Endothelial cell of umbilical vein (primary cell): ENCODE results near the gene POU2F3. TPM values are rescaled to one million over a fixed set of nuclear protein-coding genes. Genes with fewer than 3 reads are reported as not detected.

Source experiments
- BruUV-seq: library from RNA; stranded (reverse); fragments of 400-500 nt; replicated peaks from 2 replicates; lab custom pipeline; 2021; lab: Mats Ljungman, UMichigan
- CTCF ChIA-PET: fragments of 300-600, 350-600 bp; sonication (Branson Sonifier 250); formaldehyde crosslinking; loops from one replicate; lab custom pipeline; 2021; ENCODE audit warnings: antibody characterized with exemption, inconsistent platforms; lab: Charles Lee
- POLR2A ChIA-PET: fragments of 300-600, 350-600 bp; sonication (Branson Sonifier 250); formaldehyde crosslinking; loops from one replicate; lab custom pipeline; 2021; ENCODE audit warnings: antibody characterized with exemption, inconsistent platforms; lab: Charles Lee
- DNase-seq: peaks from one replicate; pipeline ENCODE4 v3.0.0-alpha.2; 2011; ENCODE audit warnings: low read depth, low spot score
- FAIRE-seq: peaks from 2 replicates; lab custom pipeline; 2011; peaks lifted over from hg19 to GRCh38; lab: Jason Lieb, UNC
- H2AFZ ChIP-seq: 2 replicates; pipeline ENCODE4 v1.6.0; 2012; ENCODE audit warnings: low read depth, low read length, control low read depth, inconsistent platforms
- H3K27ac ChIP-seq: 2 replicates; pipeline ENCODE4 v1.5.1; 2011; ENCODE audit warnings: low read depth, mild to moderate bottlenecking, control low read depth, low read length, moderate library complexity; ENCODE audit not compliant: insufficient read depth
- H3K27me3 ChIP-seq, 2 experiments: 2 replicates each; pipeline versions ENCODE4 v1.6.0 to v1.6.1; 2011; ENCODE audit warnings: low read length in 2 of 2, mixed read lengths in 1 of 2; ENCODE audit not compliant: control insufficient read depth in 2 of 2, insufficient read depth in 2 of 2
- H3K36me3 ChIP-seq, 2 experiments: 2 replicates in 1 of 2; 3 replicates in 1 of 2; pipeline ENCODE4 v1.5.1; 2011; ENCODE audit warnings: low read length in 2 of 2, mild to moderate bottlenecking in 1 of 2, moderate library complexity in 1 of 2; ENCODE audit not compliant: control insufficient read depth in 2 of 2, insufficient read depth in 2 of 2; ENCODE audit errors: extremely low read depth in 1 of 2
- H3K4me1 ChIP-seq: 3 replicates; pipeline ENCODE4 v1.5.1; 2011; ENCODE audit warnings: mild to moderate bottlenecking, low read length; ENCODE audit not compliant: control insufficient read depth, insufficient read depth; ENCODE audit errors: extremely low read depth
- H3K4me2 ChIP-seq: 2 replicates; pipeline ENCODE4 v1.6.1; 2011; ENCODE audit warnings: low read length, control low read depth, mixed read lengths; ENCODE audit not compliant: insufficient read depth
- H3K4me3 ChIP-seq, 3 experiments: fragments of 200-600 bp in 1 of 3; sonication (generic), shearing (Covaris generic) in 1 of 3; replicated peaks in 1 of 3; 2 replicates each; pipeline ENCODE4 v1.5.1; 2011 to 2016; ENCODE audit warnings: control low read depth in 3 of 3, low read length in 3 of 3, mild to moderate bottlenecking in 2 of 3, inconsistent platforms in 1 of 3, low read depth in 1 of 3, moderate library complexity in 1 of 3; ENCODE audit not compliant: insufficient read depth in 1 of 3
- H3K79me2 ChIP-seq: 2 replicates; pipeline ENCODE4 v1.6.0; 2012; ENCODE audit warnings: low read length, inconsistent platforms; ENCODE audit not compliant: control insufficient read depth, insufficient read depth
- H3K9ac ChIP-seq: replicated peaks from 2 replicates; pipeline ENCODE3; 2011; ENCODE audit warnings: low read length, control low read depth; ENCODE audit not compliant: insufficient read depth; ENCODE audit errors: extremely low read depth
- H3K9me1 ChIP-seq: replicated peaks from 3 replicates; pipeline ENCODE4 v1.6.0; 2011; ENCODE audit warnings: mild to moderate bottlenecking, low read length; ENCODE audit not compliant: control insufficient read depth, insufficient read depth; ENCODE audit errors: extremely low read depth
- H3K9me3 ChIP-seq: replicated peaks from 2 replicates; pipeline ENCODE4 v1.5.1; 2012; ENCODE audit warnings: low read length, inconsistent platforms; ENCODE audit not compliant: control insufficient read depth, insufficient read depth
- H4K20me1 ChIP-seq: replicated peaks from 2 replicates; pipeline ENCODE3; 2011; ENCODE audit warnings: mild to moderate bottlenecking, low read length; ENCODE audit not compliant: control insufficient read depth, insufficient read depth; ENCODE audit errors: extremely low read depth
- EZH2 ChIP-seq: IDR thresholded peaks from 2 replicates; pipeline ENCODE4 v1.6.1; 2012; ENCODE audit warnings: borderline replicate concordance, low read depth, mild to moderate bottlenecking, moderate library complexity, low read length, inconsistent platforms; ENCODE audit not compliant: severe bottlenecking
- FOS ChIP-seq: IDR thresholded peaks from 2 replicates; pipeline ENCODE4 v1.6.1; 2011; ENCODE audit warnings: mild to moderate bottlenecking, low read length, moderate library complexity, borderline replicate concordance; ENCODE audit not compliant: insufficient read depth
- GATA2 ChIP-seq: IDR thresholded peaks from 2 replicates; pipeline ENCODE4 v1.7.0; 2011; ENCODE audit warnings: low read depth, mild to moderate bottlenecking, moderate library complexity, mixed read lengths, low read length; ENCODE audit not compliant: insufficient read length, insufficient read depth
- JUN ChIP-seq: IDR thresholded peaks from 2 replicates; pipeline ENCODE4 v1.6.1; 2011; ENCODE audit warnings: borderline replicate concordance, low read depth; ENCODE audit not compliant: insufficient read length, insufficient read depth
- MYC ChIP-seq: IDR thresholded peaks from one replicate; pipeline ENCODE4 v1.6.1; 2011; ENCODE audit warnings: mild to moderate bottlenecking, low read depth, low read length
- POLR2A ChIP-seq: IDR thresholded peaks from 2 replicates; pipeline ENCODE4 v1.6.1; 2012; ENCODE audit warnings: low read depth, mild to moderate bottlenecking, control low read depth, low read length
- POLR2AphosphoS5 ChIP-seq: IDR thresholded peaks from 2 replicates; pipeline ENCODE4 v1.6.1; 2012; ENCODE audit warnings: low read depth, mild to moderate bottlenecking, control low read depth, low read length, moderate library complexity; ENCODE audit not compliant: insufficient read depth
- dilution Hi-C: fragments of 300-500 bp; cut with MboI; formaldehyde crosslinking; loops from one replicate; pipeline ENCODE4 v1.15.0; 2019; ENCODE audit warnings: low sequenced_read_pairs; ENCODE audit not compliant: extremely low pct_ligation_motif_present
- intact Hi-C: fragments of 100-400 bp; cut with micrococcal nuclease; formaldehyde crosslinking; loops from one replicate; pipeline ENCODE4 v1.10.0; 2022
- polyA plus RNA-seq, 4 experiments: library from polyadenylated mRNA; depleted of rRNA in 3 of 4; stranded (reverse) in 3 of 4; unstranded in 1 of 4; fragments of >200 nt; gene quantifications; 2 replicates each; pipeline versions ENCODE4 v1.2.1 to v1.2.3, GENCODE V29; 2011 to 2012; ENCODE audit warnings: missing spikeins in 1 of 4
- total RNA-seq: library from RNA; stranded (reverse); gene quantifications from 2 replicates; pipeline ENCODE4 v1.2.3, GENCODE V29; 2021
- TF ChIP-seq, protein P1 (sequence below): IDR thresholded peaks from 2 replicates; pipeline ENCODE4 v1.6.1; 2011; ENCODE audit not compliant: insufficient read depth, insufficient read length
- TF ChIP-seq, protein P2 (sequence below), 2 donors: IDR thresholded peaks; 1 replicate in 1 of 2; 2 replicates in 1 of 2; pipeline ENCODE4 v1.5.1; 2011; ENCODE audit warnings: low read length in 2 of 2, mild to moderate bottlenecking in 2 of 2, moderate library complexity in 2 of 2, control low read depth in 1 of 2, inconsistent platforms in 1 of 2, low read depth in 1 of 2; ENCODE audit not compliant: insufficient read depth in 1 of 2; ENCODE audit errors: extremely low read depth in 1 of 2

POU2F3 gene
- total and polyA plus RNA-seq, 2 donors (not counting 3 experiments of a cell fraction or from before 2014, with no cell fraction given): 0.06 TPM; not detected in 1

DNA sequence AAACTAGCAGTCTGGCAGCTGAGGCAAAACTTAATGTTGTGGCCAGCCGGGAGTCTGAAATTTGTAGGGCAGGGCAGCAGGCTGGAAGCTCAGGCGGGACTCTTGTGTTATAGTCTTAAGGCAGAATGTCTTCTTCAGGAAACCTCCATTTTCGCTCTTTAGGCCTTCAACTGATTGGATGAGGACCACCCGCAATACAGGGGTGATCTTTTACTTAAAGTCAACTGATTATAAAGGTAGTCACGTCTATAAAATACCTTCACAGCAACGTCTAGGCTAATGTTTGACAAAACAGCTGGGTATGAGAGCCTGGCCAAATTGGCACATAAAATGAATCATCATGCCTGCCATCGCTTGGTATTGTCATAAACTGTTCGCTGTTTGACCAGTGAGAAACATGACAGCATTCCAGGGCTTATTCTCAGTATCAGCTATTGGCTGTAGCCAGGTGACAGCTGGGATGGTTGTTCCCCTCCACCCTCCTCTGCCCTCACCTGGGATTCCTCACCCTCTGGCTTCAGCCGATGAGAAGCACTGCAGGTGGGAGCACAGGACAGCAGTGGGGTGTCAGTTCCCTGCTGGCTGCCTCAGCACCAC, 6.6 kb upstream of the POU2F3 start:
- Histone ChIP-seq H3K79me2 (no peaks in the 10 kb centered on the region), H3K27ac (no peak overlapping the region), H3K9me3 (no peaks in the 10 kb centered on the region), H3K27me3 (peaks cover 7% of the 10 kb centered on the region in 2 experiments), H3K9me1 (no peaks in the 10 kb centered on the region), H2AFZ (no peak overlapping the region), H3K4me1 (no peaks in the 10 kb centered on the region), H3K36me3 (no peaks in the 10 kb centered on the region), H3K4me2 (no peak overlapping the region), H3K9ac (no peak overlapping the region), H4K20me1 (no peaks in the 10 kb centered on the region), H3K4me3 (no peak overlapping the region)
- POLR2A ChIA-PET: interaction anchor here (1.2 kb wide), 1 partner anchor 70 kb away, joined by 3 read pairs; no protein-coding TSS in a partner anchor
- no peak for DNase-seq
- no peak for TF ChIP-seq FOS
- TF ChIP-seq, protein P1, sequence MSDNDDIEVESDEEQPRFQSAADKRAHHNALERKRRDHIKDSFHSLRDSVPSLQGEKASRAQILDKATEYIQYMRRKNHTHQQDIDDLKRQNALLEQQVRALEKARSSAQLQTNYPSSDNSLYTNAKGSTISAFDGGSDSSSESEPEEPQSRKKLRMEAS: no peak
- FAIRE-seq: no peak
- no TSS peak for BruUV-seq
- CTCF ChIA-PET: interaction anchor here (0.9 to 16.4 kb wide), 7 partner anchors 14 to 69 kb away, joined by 3 to 327 read pairs (median 6); no protein-coding TSS in a partner anchor
- intact Hi-C loops: no loop called here
- dilution Hi-C loops: no loop called here

DNA sequence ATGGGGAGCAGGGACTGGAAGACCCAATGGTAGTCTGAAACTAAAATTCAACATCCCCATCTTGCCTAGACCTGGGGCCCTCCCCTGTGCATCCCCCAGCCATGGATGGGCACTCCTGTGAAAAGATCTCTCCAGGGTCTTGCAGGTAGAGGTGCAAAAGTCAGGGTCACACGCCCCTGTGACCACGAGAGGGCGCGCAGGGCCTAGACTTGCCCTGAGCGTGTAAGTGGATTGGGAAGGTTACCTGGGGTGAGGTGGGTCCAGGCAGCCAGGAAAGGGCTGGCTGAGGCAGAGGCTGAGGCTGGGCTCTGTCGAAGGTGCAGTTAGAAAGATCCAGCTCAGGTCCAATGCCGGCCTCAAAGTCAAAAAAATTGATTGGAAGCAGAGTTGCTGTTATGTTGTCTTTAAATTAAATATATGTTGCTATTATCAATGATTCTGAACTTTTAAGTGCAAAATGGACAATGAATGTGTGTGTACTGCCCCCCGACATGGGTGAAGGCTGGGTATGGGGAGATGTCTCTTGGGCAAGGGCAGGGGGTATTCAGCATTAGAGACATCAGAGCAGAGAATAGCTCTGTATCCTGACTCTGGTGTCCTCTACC, 4.8 kb upstream of the POU2F3 start:
- FAIRE-seq: peak; percentile 63
- intact Hi-C loops: loop anchor here (1.0 to 2.0 kb wide), 3 partner anchors 65 to 718 kb away; partner anchors contain the start of gene GRIK4
- no peaks in the 10 kb centered on the region for H3K36me3 ChIP-seq
- no peaks in the 10 kb centered on the region for H4K20me1 ChIP-seq
- CTCF ChIA-PET: interaction anchor here (1.0 to 16.4 kb wide), 19 partner anchors 9 to 717 kb away, joined by 3 to 327 read pairs (median 4); no protein-coding TSS in a partner anchor
- H3K27ac ChIP-seq: no peak overlapping the region
- no TSS peak for BruUV-seq
- peak; percentile 56 for DNase-seq
- dilution Hi-C loops: no loop called here
- no peaks in the 10 kb centered on the region for H3K9me3 ChIP-seq
- TF ChIP-seq POLR2AphosphoS5 (no peak), JUN (no peak), POLR2A (no peak), GATA2 (no peak), MYC (no peak), EZH2 (no peak)
- TF ChIP-seq, protein P2, sequence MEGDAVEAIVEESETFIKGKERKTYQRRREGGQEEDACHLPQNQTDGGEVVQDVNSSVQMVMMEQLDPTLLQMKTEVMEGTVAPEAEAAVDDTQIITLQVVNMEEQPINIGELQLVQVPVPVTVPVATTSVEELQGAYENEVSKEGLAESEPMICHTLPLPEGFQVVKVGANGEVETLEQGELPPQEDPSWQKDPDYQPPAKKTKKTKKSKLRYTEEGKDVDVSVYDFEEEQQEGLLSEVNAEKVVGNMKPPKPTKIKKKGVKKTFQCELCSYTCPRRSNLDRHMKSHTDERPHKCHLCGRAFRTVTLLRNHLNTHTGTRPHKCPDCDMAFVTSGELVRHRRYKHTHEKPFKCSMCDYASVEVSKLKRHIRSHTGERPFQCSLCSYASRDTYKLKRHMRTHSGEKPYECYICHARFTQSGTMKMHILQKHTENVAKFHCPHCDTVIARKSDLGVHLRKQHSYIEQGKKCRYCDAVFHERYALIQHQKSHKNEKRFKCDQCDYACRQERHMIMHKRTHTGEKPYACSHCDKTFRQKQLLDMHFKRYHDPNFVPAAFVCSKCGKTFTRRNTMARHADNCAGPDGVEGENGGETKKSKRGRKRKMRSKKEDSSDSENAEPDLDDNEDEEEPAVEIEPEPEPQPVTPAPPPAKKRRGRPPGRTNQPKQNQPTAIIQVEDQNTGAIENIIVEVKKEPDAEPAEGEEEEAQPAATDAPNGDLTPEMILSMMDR (IDR thresholded peaks at IDR 0.05; ENCODE audit: extremely low read depth in 1 of 2, insufficient read depth in 1 of 2, low read depth in 1 of 2, low read length in 2 of 2): peak; percentile 77 to 79
- TF ChIP-seq, protein P1: no peak
- no peaks in the 10 kb centered on the region for H3K4me1 ChIP-seq
- no peak overlapping the region for H3K4me2 ChIP-seq
- peaks cover 19% of the 10 kb centered on the region in 2 experiments for H3K27me3 ChIP-seq
- no peaks in the 10 kb centered on the region for H3K79me2 ChIP-seq
- no peak overlapping the region for H2AFZ ChIP-seq
- H3K9ac ChIP-seq: no peak overlapping the region
- H3K9me1 ChIP-seq: no peaks in the 10 kb centered on the region
- H3K4me3 ChIP-seq: no peak overlapping the region
- POLR2A ChIA-PET: no interaction called here
